Astrocyte of the spinal cord (primary cell): ENCODE results near the gene GPR39.
A peak's percentile ranks its signal among the peaks of the same experiment; 100 is the strongest.

Experiments used
- DNase-seq: peaks from one replicate; pipeline ENCODE4 v3.0.0; 2011; ENCODE audit warnings: low read depth, low spot score
- H3K4me3 ChIP-seq: 2 replicates; pipeline ENCODE4 v1.5.1; 2011; ENCODE audit warnings: low read depth, mild to moderate bottlenecking, low read length, moderate library complexity
- in situ Hi-C: cut with HindIII; loops from 2 replicates; pipeline ENCODE4 v1.10.0; 2017; ENCODE audit warnings: low sequenced_read_pairs
- TF ChIP-seq, protein P1 (sequence below): IDR thresholded peaks from 2 replicates; pipeline ENCODE4 v1.5.1; 2012; ENCODE audit warnings: low read depth, mild to moderate bottlenecking, low read length, inconsistent platforms

GPR39 gene

DNA sequence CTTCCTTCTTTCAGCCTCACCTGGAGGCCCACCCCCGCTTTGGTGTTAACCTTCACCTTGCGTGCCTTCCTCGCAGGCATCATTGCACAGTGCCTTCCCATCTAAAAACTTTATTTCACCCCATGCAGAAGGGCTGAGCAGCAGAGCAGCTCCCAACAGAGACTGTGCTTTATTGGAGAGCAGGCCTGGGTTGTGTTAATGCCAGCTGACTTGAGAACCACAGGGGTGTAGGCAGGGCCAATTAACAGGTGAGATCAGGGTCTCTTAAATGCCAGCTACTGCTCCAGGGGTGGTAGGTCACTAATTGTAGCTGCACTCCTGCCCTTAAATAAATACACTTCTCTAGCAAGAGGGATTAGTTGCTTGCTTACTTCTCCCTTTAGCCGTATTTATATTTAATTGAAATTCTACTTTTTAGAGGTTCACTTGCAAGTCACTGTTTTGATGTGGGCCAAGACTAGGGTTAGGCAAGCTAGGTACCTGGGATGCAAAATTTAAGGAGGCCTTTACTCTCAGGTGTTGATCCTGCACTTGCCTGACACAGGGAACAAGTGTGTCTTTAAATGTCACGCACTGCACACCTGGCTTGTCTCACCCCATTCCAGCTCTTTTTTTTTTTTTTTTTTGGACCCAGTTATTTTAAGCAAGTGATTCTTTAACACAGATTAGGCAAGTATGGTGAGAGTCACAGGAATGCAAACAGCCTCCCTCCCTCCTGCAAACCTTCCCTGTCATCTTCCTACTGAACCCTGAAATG is 198.9 kb downstream of the GPR39 start:
- TF ChIP-seq, protein P1, sequence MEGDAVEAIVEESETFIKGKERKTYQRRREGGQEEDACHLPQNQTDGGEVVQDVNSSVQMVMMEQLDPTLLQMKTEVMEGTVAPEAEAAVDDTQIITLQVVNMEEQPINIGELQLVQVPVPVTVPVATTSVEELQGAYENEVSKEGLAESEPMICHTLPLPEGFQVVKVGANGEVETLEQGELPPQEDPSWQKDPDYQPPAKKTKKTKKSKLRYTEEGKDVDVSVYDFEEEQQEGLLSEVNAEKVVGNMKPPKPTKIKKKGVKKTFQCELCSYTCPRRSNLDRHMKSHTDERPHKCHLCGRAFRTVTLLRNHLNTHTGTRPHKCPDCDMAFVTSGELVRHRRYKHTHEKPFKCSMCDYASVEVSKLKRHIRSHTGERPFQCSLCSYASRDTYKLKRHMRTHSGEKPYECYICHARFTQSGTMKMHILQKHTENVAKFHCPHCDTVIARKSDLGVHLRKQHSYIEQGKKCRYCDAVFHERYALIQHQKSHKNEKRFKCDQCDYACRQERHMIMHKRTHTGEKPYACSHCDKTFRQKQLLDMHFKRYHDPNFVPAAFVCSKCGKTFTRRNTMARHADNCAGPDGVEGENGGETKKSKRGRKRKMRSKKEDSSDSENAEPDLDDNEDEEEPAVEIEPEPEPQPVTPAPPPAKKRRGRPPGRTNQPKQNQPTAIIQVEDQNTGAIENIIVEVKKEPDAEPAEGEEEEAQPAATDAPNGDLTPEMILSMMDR = no peak
- in situ Hi-C loops = no loop called here
- H3K4me3 ChIP-seq = no peak overlapping the region

DNA sequence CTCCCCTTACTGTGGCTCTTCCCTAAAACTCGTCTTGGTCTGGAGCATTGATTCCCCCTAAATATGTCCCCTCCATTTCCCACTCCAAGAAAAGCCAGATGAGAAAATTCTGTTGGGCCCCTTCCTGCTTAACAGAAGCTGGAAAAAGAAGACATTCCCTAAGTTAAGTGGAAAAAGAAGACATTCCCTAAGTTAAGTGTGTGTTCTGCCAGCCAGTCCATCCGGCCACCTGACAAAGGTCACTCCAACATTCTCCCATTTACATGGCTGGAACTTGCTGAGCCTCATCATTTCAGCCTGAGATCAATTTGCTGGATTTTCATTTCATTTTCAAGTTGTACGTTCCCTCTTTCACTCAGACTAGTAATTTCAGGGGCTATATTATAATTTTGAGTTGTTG is 201.4 kb downstream of the GPR39 start:
- in situ Hi-C loops = no loop called here

More for the DNA sequence above, 198.9 kb downstream of the GPR39 start:
- no peak for DNase-seq

DNA sequence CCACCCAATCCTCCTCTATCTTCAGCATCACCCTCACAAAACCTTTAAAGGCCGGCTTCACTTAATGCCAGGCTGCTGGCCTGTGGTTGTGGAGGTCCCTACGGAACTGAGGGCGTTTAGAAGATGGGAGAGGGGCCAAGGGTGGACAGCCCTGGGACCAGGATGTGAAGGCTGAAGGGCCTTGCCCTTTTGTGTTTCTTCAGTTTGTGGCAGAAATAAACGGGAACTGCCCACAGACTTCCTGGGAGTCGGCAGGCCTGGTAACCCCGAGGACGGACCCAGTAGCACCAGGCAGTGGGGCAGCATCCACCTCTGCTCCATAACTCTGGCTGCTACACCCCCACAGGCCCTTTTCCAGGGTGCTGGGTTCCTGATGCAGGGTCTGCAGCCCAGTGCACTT is 202.1 kb downstream of the GPR39 start:
- no peak for DNase-seq
- no peak overlapping the region for H3K4me3 ChIP-seq
- in situ Hi-C loops = no loop called here
- TF ChIP-seq, protein P1 = no peak

More for the DNA sequence above, 201.4 kb downstream of the GPR39 start:
- no peak for DNase-seq
- H3K4me3 ChIP-seq = no peak overlapping the region
- TF ChIP-seq, protein P1 = no peak

DNA sequence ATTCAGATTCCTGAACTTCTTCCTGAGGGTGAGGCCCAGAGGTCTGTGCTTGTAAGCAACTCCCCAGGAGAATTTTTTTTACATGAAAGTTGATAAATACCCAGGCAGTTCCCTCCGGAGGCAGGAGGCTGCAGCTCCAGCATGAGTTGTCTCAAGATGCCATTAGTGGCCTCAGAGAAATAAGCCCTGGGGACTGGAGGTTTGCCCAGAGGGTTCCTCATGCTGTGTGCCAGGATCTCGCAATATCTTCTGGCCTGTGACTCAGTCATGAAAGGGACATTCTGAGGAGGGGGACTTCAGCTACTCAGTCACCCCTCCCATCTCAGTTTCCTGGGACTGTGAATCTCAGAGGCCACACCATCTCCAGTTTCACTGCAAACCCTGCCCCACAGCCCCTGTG is 203.5 kb downstream of the GPR39 start:
- DNase-seq = peak; percentile 53

DNA sequence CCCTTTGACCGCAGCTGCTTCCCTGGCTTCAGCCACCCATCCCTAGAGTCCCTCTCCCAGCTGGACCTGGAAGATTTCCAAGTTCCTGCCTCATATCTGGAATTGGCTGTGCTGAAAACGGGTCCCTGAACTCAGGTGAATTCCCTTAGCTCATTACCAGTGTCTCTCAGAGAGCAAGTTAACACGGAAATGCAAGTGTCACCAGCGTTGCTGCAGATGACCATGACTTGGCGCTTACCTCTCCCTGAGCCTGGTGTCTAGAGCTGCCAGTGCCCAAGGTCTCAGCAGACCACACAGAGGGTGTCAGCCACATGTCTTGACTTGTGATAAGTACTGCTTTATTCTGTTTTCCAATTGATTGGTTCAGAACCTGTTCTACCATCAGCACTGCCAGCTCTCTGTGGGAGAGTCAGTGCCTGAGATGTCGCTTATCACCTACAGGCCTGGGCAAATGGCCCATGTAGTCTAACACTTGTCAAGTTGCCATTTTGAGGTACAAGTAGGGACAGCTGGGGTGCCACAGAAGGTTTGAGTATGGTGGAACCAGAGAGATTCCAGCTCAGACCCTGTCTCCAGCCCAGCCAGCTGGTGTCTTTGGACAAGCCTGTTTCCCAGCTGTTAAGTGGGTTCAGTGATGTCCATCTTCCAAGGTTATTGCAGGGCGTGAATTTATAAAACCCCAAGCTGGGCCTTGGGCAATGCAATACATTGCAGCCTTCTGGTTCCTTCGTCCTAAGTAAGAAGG is 204.7 kb downstream of the GPR39 start:
- no peak overlapping the region for H3K4me3 ChIP-seq
- no peak for DNase-seq
- TF ChIP-seq, protein P1 = no peak
- in situ Hi-C loops = no loop called here

More for the DNA sequence above, 203.5 kb downstream of the GPR39 start:
- TF ChIP-seq, protein P1 = no peak
- H3K4me3 ChIP-seq = no peak overlapping the region
- in situ Hi-C loops = no loop called here

DNA sequence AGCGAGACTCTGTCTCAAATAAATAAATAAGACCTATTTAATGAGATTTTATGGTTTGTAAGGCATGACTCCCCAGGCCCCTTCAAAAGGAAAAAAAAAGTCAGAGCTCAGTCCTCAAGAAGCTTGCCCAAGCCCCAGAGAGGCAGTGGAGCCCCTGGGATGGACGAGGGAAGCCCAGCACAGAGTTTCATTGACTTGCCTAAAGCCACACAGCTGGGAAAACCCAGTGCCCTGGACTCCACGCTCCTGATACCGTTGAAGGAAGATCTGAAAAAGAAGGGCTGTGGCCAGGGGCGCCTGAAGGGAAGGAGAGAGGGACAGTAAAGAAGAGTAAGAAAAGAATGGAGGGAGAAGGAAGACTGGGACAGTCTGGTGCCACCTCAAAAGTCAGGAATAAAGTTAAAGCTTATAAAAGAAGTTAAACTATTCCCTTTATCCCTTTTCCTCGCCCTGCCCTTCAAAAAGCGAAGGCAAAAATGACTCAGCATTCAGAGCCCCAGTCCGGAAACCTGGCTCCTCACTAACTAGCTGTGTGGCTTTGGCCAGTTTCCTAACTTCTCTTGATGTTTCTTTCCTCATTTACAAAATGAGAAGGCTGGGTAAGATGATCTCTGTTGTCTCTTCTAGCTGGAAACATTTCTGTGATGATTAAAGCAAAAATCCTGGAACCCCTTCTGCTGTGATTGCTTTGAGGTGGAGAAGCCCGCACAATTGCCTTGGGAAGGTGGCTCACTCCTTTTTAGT is 206.7 kb downstream of the GPR39 start:
- peak; percentile 85 for DNase-seq
- TF ChIP-seq, protein P1 = no peak
- H3K4me3 ChIP-seq = no peak overlapping the region
- in situ Hi-C loops = no loop called here
